GM12874 (cell line): ENCODE results near the gene ARMC6.

ENCODE experiments used
- CTCF ChIP-seq: IDR thresholded peaks from 2 replicates; pipeline ENCODE4 v1.5.1; 2011; ENCODE audit warnings: low read depth, mild to moderate bottlenecking, control low read depth, low read length, moderate library complexity; ENCODE audit not compliant: insufficient read depth

ARMC6 gene

DNA sequence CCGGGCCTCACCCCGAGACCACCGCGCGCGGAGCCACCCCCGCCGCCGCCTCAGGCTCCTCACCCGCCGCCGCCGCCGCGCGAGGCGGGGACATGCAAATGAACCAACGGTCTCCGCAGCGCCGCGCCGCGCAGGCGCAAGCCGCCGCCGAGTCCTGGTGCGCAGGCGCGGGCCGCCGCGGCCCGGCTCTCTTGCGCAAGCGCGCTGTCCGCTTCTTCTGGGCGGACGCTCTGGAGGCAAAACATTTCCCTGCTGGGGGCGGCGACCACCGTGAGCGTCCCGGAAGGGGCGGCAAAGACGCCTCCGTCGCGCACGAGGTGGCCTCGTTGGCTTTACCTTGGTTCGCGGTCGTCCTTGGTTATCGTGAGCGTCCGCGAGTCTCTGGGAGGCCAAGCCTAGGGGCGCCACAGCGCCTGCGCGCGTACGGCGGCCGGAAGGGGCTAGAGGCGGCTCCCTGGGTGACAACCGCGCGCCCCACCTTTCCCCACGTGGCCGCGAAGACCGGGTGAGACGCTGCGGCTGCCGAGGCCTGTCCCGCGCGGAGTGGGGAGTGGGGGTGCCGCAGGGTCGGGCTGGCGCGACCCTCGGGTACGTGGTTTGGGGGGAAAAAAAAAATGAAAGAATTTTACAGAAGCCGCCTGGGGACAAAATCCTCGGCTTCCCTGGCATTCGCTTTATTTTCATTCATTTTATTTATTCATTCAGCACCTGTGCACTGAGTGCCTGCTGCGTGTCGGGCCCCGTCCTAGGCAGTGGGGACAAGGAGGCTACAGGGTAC lies at the start of gene ARMC6, which contains the start of gene SUGP2:
Gene ARMC6 (plus strand): TSS at position 178 of the 778 bp plus-strand sequence. CDS start 607 bp downstream, outside the sequence.
Gene SUGP2 (minus strand): TSS at position 92 of the 778 bp plus-strand sequence. CDS start 2,446 bp downstream, outside the sequence.
- TF ChIP-seq CTCF: no peak

DNA sequence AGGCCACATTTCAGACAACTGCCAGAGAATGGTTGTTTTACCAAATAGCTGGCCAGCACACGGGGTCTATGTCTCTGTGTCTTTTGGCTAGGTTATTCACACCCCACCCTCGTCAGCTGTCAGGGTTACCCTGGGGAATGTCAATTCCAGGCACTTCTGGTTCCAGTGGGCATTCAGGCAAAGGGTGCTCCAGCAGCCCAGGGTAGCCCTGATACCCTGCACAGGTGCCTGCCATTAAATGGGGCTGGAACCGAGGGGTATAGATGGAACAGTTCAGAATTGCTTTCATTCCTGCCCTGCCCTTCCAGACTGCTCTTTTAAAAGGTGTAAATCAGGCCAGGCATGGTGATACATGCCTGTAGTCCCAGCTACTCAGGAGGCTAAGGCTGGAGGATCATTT lies 49.2 kb upstream of the ARMC6 start:
- TF ChIP-seq CTCF: no peak

GRCh38 chr19:18985257-18985656 lies 48.1 kb upstream of the ARMC6 start:
- no peak for TF ChIP-seq CTCF

GRCh38 chr19:18987456-18987855 lies 45.9 kb upstream of the ARMC6 start:
- TF ChIP-seq CTCF: no peak

- TF ChIP-seq CTCF: no peak
Observed at GRCh38 chr19:18989316-18989715, 44.1 kb upstream of the ARMC6 start.

- no peak for TF ChIP-seq CTCF
Observed at GRCh38 chr19:18990128-18990708, 43.2 kb upstream of the ARMC6 start.

GRCh38 chr19:18991006-18991405 lies 42.4 kb upstream of the ARMC6 start:
- no peak for TF ChIP-seq CTCF
